NCI-H2081 (cell line): ENCODE measurements around the gene SPECC1.
"Not testable (repeated sequence)": the region's sequence is repeated elsewhere in the genome, so short reads cannot be mapped to it uniquely, and the experiment has no call there.

Experiments
- DNase-seq, 2 experiments: peaks; one replicate each; lab custom pipeline; 2025; lab: John Stamatoyannopoulos, UW

Gene SPECC1

GRCh38 chr17:20207262-20207985 is 198.3 kb downstream of the SPECC1 start:
- no peak for DNase-seq

GRCh38 chr17:20208717-20209116 is 199.6 kb downstream of the SPECC1 start:
- no peak for DNase-seq

- no peak for DNase-seq
Observed at GRCh38 chr17:20210180-20210579, 201.0 kb downstream of the SPECC1 start.

DNA sequence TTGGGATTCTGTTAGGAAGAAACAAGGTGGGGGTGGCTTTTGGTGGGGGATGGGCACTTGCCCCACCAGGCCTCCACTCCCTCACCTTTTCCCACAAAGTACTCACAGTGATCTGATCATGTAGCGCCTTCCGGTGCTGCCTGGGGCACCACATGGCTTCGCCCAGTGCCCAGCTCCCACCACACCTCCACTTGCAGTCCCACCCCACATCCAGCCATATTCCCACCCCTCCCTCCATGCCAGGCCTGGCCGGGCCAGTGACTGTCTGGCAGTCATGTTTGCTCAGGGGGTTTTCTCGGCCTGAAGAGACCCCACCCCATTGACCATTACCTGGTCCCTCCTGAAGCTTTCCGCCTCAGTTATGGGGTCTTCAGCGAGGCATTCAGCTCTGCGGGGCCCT is 201.5 kb downstream of the SPECC1 start:
- no peak for DNase-seq

DNA sequence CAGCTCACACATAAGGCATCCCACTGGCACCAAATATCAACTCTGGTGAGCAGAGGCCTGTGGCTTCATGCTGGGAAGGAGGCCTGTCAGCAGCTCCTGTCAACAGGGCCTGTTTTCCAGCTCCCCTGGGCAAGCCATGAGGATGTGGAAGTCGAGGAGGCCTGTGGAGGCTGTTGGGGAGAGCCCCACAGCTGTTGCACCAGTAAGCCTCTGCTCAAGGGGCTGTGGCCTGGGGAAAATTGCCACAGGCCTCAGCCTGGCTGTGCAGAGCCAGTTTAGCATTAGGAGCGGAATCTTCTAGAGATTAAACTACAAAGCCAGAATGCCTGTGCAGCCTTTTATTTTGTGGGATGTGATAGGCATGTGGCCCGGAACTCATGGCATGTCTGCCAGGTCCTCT is 202.1 kb downstream of the SPECC1 start:
- no peak for DNase-seq

GRCh38 chr17:20213449-20213848 is 204.3 kb downstream of the SPECC1 start:
- DNase-seq, result no peak

- no peak for DNase-seq
Observed at GRCh38 chr17:20214794-20215193, 205.6 kb downstream of the SPECC1 start.

DNA sequence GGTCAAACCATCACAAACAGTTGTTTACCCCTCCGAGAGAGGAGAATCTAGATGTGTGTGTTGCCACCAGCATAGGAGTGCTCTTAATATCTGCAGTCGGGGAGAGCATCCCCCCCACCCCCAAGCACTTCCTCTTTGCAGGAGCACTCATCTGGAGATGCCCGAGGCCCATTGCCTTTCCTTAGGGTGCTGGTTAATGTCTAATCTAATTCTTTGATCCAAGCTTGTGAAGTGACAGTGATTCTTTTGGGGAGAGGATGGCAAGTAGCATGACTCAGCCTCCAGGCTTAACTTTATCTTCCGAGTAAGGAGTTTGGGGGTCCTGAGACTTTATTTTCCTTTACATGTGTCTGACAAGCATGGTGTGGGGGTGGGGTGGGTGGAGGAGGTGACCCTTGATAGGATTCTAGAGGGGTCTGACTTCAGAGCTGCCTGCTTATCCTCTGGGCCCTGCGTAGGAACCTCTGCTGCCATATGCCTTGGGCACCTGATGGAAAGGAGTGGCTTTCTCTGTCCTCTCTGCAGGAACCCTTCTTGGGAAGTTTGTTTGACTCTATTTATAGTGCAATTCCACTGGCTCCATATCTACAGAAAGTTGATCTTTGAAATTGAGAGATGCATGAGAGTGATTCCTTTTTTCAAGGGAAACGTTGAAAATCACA is 207.1 kb downstream of the SPECC1 start:
- no peak for DNase-seq

DNA sequence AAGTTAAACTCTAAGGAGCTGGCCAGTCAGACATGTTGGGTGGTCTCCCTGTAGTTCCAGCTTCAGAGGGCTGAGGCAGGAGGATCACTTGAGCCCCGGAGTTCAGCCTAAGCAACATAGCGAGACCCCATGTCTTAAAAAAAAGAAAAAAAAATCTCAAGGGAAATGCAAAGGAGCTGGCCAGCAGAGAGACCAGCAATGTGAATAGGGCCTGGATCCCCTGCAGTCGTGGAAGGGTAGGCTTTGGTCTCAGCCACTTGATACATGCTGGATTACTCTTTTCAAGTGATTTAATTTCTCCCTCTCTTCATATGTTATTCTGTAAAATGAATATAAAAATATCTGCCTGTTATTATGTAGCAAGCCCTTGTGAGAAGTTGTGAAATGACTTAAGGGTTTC is 207.7 kb downstream of the SPECC1 start:
- no peak for DNase-seq

DNA sequence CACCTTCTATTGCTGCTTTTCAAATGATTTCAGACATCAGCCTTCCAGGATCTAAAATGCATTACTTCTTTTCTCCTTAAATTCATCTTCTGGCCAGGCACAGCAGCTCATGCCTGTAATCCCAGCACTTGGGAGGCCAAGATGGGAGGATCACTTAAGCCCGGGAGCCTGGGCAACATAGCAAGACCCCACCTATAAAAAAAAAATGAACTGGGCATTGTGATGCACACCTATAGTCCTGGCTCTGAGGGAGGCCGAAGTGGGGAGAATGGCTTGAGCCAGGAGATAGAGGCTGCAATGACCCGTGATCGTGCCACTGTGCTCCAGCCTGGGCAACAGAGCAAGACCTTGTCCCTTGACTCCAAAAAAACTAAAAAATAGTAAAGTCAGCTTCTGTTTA is 208.5 kb downstream of the SPECC1 start:
- DNase-seq, result no peak

GRCh38 chr17:20218272-20218671 is 209.1 kb downstream of the SPECC1 start:
- no peak for DNase-seq

GRCh38 chr17:20223808-20224328 is 214.7 kb downstream of the SPECC1 start:
- DNase-seq, result no peak

DNA sequence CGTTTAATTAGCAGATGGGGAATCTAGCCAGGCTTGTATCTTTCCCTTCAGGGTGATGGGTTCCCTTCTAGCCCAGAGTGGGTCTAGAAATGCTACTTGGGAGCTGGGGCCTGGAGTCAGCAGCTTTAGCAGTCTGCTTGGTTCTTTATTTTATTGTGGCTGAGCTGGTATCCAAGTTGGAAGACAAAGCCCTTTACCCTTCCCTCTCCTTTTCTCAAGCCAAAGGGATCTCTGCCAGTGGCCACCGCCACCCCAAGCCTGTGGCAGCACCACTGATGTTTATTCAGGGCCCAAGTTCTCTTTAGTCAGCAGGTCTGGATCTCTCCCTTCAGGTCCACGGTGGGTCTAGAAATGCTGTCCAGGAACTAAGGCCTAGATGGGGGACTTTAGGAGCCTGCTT is 215.2 kb downstream of the SPECC1 start:
- DNase-seq, result no peak

GRCh38 chr17:20225162-20226115 is 216.3 kb downstream of the SPECC1 start:
- DNase-seq, result no peak

GRCh38 chr17:20226814-20227482 is 217.8 kb downstream of the SPECC1 start:
- peak; percentile 78 to 82 for DNase-seq

- DNase-seq, result not testable (repeated sequence)
Observed at GRCh38 chr17:20227720-20228370, 218.7 kb downstream of the SPECC1 start.

- DNase-seq, result no peak
Observed at GRCh38 chr17:20228410-20228809, 219.3 kb downstream of the SPECC1 start.

DNA sequence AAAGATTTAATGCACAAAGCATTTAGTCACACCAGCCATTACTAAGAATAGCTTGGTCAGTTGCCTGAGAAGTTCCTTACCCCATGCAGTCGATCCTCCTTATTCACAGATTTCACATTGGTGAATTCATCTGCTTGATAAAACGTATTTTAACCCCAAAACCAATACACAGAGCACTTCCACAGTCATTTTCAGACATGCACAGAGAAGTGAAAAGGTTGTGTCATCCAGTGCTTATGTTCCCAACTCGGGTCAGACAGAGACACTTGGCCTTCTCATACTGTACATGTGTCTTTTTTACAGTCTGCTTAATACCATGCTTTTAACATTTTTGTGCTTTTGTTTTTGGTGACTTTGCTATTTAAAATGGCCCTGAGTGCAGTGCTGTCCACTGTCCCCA is 219.7 kb downstream of the SPECC1 start:
- DNase-seq, result no peak

GRCh38 chr17:20230924-20231323 is 221.8 kb downstream of the SPECC1 start:
- DNase-seq, result no peak

DNA sequence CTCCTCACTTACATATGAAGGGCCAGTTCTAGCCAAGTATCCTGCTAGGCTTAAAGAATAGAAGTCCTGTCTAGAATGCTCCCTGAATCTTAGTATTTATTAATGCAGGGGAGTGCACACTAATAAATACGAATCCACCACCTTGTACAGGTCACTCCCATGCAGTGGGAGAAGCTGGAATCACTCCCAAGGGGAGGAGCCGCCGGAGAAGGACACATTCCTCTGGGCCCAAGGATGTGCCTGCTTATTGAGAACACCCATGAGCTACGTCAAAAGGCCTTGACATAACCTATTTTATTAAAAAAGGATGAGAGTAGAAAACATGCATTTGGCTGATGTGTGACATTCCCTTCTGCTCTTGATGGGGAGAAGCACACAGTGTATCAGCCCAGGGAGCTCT is 223.5 kb downstream of the SPECC1 start:
- DNase-seq, result no peak

- DNase-seq, result no peak
Observed at GRCh38 chr17:20234276-20234675, 225.1 kb downstream of the SPECC1 start.
